Endothelial cell of umbilical vein (primary cell): ENCODE results near the gene CFAP57. TPM values are rescaled to one million over a fixed set of nuclear protein-coding genes. Genes with fewer than 3 reads are reported as not detected.

Experiments
- BruUV-seq: library from RNA; stranded (reverse); fragments of 400-500 nt; replicated peaks from 2 replicates; lab custom pipeline; 2021; lab: Mats Ljungman, UMichigan
- CTCF ChIA-PET: fragments of 300-600, 350-600 bp; sonication (Branson Sonifier 250); formaldehyde crosslinking; loops from one replicate; lab custom pipeline; 2021; ENCODE audit warnings: antibody characterized with exemption, inconsistent platforms; lab: Charles Lee
- POLR2A ChIA-PET: fragments of 300-600, 350-600 bp; sonication (Branson Sonifier 250); formaldehyde crosslinking; loops from one replicate; lab custom pipeline; 2021; ENCODE audit warnings: antibody characterized with exemption, inconsistent platforms; lab: Charles Lee
- DNase-seq: peaks from one replicate; pipeline ENCODE4 v3.0.0-alpha.2; 2011; ENCODE audit warnings: low read depth, low spot score
- FAIRE-seq: peaks from 2 replicates; lab custom pipeline; 2011; peaks lifted over from hg19 to GRCh38; lab: Jason Lieb, UNC
- H2AFZ ChIP-seq: 2 replicates; pipeline ENCODE4 v1.6.0; 2012; ENCODE audit warnings: low read depth, low read length, control low read depth, inconsistent platforms
- H3K27ac ChIP-seq: 2 replicates; pipeline ENCODE4 v1.5.1; 2011; ENCODE audit warnings: low read depth, mild to moderate bottlenecking, control low read depth, low read length, moderate library complexity; ENCODE audit not compliant: insufficient read depth
- H3K27me3 ChIP-seq, 2 experiments: 2 replicates each; pipeline versions ENCODE4 v1.6.0 to v1.6.1; 2011; ENCODE audit warnings: low read length in 2 of 2, mixed read lengths in 1 of 2; ENCODE audit not compliant: control insufficient read depth in 2 of 2, insufficient read depth in 2 of 2
- H3K36me3 ChIP-seq, 2 experiments: 2 replicates in 1 of 2; 3 replicates in 1 of 2; pipeline ENCODE4 v1.5.1; 2011; ENCODE audit warnings: low read length in 2 of 2, mild to moderate bottlenecking in 1 of 2, moderate library complexity in 1 of 2; ENCODE audit not compliant: control insufficient read depth in 2 of 2, insufficient read depth in 2 of 2; ENCODE audit errors: extremely low read depth in 1 of 2
- H3K4me1 ChIP-seq: 3 replicates; pipeline ENCODE4 v1.5.1; 2011; ENCODE audit warnings: mild to moderate bottlenecking, low read length; ENCODE audit not compliant: control insufficient read depth, insufficient read depth; ENCODE audit errors: extremely low read depth
- H3K4me2 ChIP-seq: 2 replicates; pipeline ENCODE4 v1.6.1; 2011; ENCODE audit warnings: low read length, control low read depth, mixed read lengths; ENCODE audit not compliant: insufficient read depth
- H3K4me3 ChIP-seq, 3 experiments: fragments of 200-600 bp in 1 of 3; sonication (generic), shearing (Covaris generic) in 1 of 3; replicated peaks in 1 of 3; 2 replicates each; pipeline ENCODE4 v1.5.1; 2011 to 2016; ENCODE audit warnings: control low read depth in 3 of 3, low read length in 3 of 3, mild to moderate bottlenecking in 2 of 3, inconsistent platforms in 1 of 3, low read depth in 1 of 3, moderate library complexity in 1 of 3; ENCODE audit not compliant: insufficient read depth in 1 of 3
- H3K79me2 ChIP-seq: 2 replicates; pipeline ENCODE4 v1.6.0; 2012; ENCODE audit warnings: low read length, inconsistent platforms; ENCODE audit not compliant: control insufficient read depth, insufficient read depth
- H3K9ac ChIP-seq: replicated peaks from 2 replicates; pipeline ENCODE3; 2011; ENCODE audit warnings: low read length, control low read depth; ENCODE audit not compliant: insufficient read depth; ENCODE audit errors: extremely low read depth
- H3K9me1 ChIP-seq: replicated peaks from 3 replicates; pipeline ENCODE4 v1.6.0; 2011; ENCODE audit warnings: mild to moderate bottlenecking, low read length; ENCODE audit not compliant: control insufficient read depth, insufficient read depth; ENCODE audit errors: extremely low read depth
- H3K9me3 ChIP-seq: replicated peaks from 2 replicates; pipeline ENCODE4 v1.5.1; 2012; ENCODE audit warnings: low read length, inconsistent platforms; ENCODE audit not compliant: control insufficient read depth, insufficient read depth
- H4K20me1 ChIP-seq: replicated peaks from 2 replicates; pipeline ENCODE3; 2011; ENCODE audit warnings: mild to moderate bottlenecking, low read length; ENCODE audit not compliant: control insufficient read depth, insufficient read depth; ENCODE audit errors: extremely low read depth
- EZH2 ChIP-seq: IDR thresholded peaks from 2 replicates; pipeline ENCODE4 v1.6.1; 2012; ENCODE audit warnings: borderline replicate concordance, low read depth, mild to moderate bottlenecking, moderate library complexity, low read length, inconsistent platforms; ENCODE audit not compliant: severe bottlenecking
- FOS ChIP-seq: IDR thresholded peaks from 2 replicates; pipeline ENCODE4 v1.6.1; 2011; ENCODE audit warnings: mild to moderate bottlenecking, low read length, moderate library complexity, borderline replicate concordance; ENCODE audit not compliant: insufficient read depth
- GATA2 ChIP-seq: IDR thresholded peaks from 2 replicates; pipeline ENCODE4 v1.7.0; 2011; ENCODE audit warnings: low read depth, mild to moderate bottlenecking, moderate library complexity, mixed read lengths, low read length; ENCODE audit not compliant: insufficient read length, insufficient read depth
- JUN ChIP-seq: IDR thresholded peaks from 2 replicates; pipeline ENCODE4 v1.6.1; 2011; ENCODE audit warnings: borderline replicate concordance, low read depth; ENCODE audit not compliant: insufficient read length, insufficient read depth
- MYC ChIP-seq: IDR thresholded peaks from one replicate; pipeline ENCODE4 v1.6.1; 2011; ENCODE audit warnings: mild to moderate bottlenecking, low read depth, low read length
- POLR2A ChIP-seq: IDR thresholded peaks from 2 replicates; pipeline ENCODE4 v1.6.1; 2012; ENCODE audit warnings: low read depth, mild to moderate bottlenecking, control low read depth, low read length
- dilution Hi-C: fragments of 300-500 bp; cut with MboI; formaldehyde crosslinking; loops from one replicate; pipeline ENCODE4 v1.15.0; 2019; ENCODE audit warnings: low sequenced_read_pairs; ENCODE audit not compliant: extremely low pct_ligation_motif_present
- intact Hi-C: fragments of 100-400 bp; cut with micrococcal nuclease; formaldehyde crosslinking; loops from one replicate; pipeline ENCODE4 v1.10.0; 2022
- polyA plus RNA-seq, 4 experiments: library from polyadenylated mRNA; depleted of rRNA in 3 of 4; stranded (reverse) in 3 of 4; unstranded in 1 of 4; fragments of >200 nt; gene quantifications; 2 replicates each; pipeline versions ENCODE4 v1.2.1 to v1.2.3, GENCODE V29; 2011 to 2012; ENCODE audit warnings: missing spikeins in 1 of 4
- total RNA-seq: library from RNA; stranded (reverse); gene quantifications from 2 replicates; pipeline ENCODE4 v1.2.3, GENCODE V29; 2021
- TF ChIP-seq, protein P1 (sequence below), 2 donors: IDR thresholded peaks; 1 replicate in 1 of 2; 2 replicates in 1 of 2; pipeline ENCODE4 v1.5.1; 2011; ENCODE audit warnings: low read length in 2 of 2, mild to moderate bottlenecking in 2 of 2, moderate library complexity in 2 of 2, control low read depth in 1 of 2, inconsistent platforms in 1 of 2, low read depth in 1 of 2; ENCODE audit not compliant: insufficient read depth in 1 of 2; ENCODE audit errors: extremely low read depth in 1 of 2

The CFAP57 gene
- total and polyA plus RNA-seq, 2 donors (not counting 3 experiments of a cell fraction or from before 2014, with no cell fraction given), result 0.88 to 0.91 TPM

- TF ChIP-seq FOS (no peak), GATA2 (no peak), MYC (no peak), POLR2A (no peak), EZH2 (no peak), JUN (no peak)
- TF ChIP-seq, protein P1, sequence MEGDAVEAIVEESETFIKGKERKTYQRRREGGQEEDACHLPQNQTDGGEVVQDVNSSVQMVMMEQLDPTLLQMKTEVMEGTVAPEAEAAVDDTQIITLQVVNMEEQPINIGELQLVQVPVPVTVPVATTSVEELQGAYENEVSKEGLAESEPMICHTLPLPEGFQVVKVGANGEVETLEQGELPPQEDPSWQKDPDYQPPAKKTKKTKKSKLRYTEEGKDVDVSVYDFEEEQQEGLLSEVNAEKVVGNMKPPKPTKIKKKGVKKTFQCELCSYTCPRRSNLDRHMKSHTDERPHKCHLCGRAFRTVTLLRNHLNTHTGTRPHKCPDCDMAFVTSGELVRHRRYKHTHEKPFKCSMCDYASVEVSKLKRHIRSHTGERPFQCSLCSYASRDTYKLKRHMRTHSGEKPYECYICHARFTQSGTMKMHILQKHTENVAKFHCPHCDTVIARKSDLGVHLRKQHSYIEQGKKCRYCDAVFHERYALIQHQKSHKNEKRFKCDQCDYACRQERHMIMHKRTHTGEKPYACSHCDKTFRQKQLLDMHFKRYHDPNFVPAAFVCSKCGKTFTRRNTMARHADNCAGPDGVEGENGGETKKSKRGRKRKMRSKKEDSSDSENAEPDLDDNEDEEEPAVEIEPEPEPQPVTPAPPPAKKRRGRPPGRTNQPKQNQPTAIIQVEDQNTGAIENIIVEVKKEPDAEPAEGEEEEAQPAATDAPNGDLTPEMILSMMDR (IDR thresholded peaks at IDR 0.05; ENCODE audit: extremely low read depth in 1 of 2, insufficient read depth in 1 of 2, low read depth in 1 of 2, low read length in 2 of 2), result no peak
- Histone ChIP-seq H3K4me1 (peaks cover 16% of the 10 kb centered on the region), H2AFZ (no peak overlapping the region), H3K27ac (no peak overlapping the region), H3K9me1 (no peaks in the 10 kb centered on the region), H3K4me2 (no peak overlapping the region), H3K9me3 (no peaks in the 10 kb centered on the region), H3K4me3 (no peak overlapping the region), H3K36me3 (no peaks in the 10 kb centered on the region), H3K9ac (no peak overlapping the region), H3K27me3 (no peaks in the 10 kb centered on the region), H4K20me1 (no peaks in the 10 kb centered on the region), H3K79me2 (no peaks in the 10 kb centered on the region)
- intact Hi-C loops, result no loop called here
- dilution Hi-C loops, result loop anchor here (25.0 kb wide), 1 partner anchor 175 kb away; no protein-coding TSS in a partner anchor
- DNase-seq, result no peak
- CTCF ChIA-PET, result interaction anchor here (0.7 to 7.5 kb wide), 9 partner anchors 10 to 182 kb away, joined by 3 to 74 read pairs (median 3); no protein-coding TSS in a partner anchor
- no TSS peak for BruUV-seq
- no peak for FAIRE-seq
- POLR2A ChIA-PET, result interaction anchor here (0.7 kb wide), 1 partner anchor 188 kb away, joined by 3 read pairs; no protein-coding TSS in a partner anchor
Observed at GRCh38 chr1:43237121-43237520, 65.0 kb downstream of the CFAP57 start.
